NCI-H1930 (cell line): ENCODE measurements around the gene SRPRA.
"Not testable (repeated sequence)": the region's sequence is repeated elsewhere in the genome, so short reads cannot be mapped to it uniquely, and the experiment has no call there.

Experiments
- DNase-seq, 2 experiments: peaks; one replicate each; lab custom pipeline; 2025; lab: John Stamatoyannopoulos, UW

The SRPRA gene

GRCh38 chr11:126268708-126269579, at the start of gene SRPRA, which contains the start of gene FOXRED1:
Gene SRPRA (minus strand): TSS chr11:126268895. CDS start chr11:126268804, 91 bp downstream.
Gene FOXRED1 (plus strand): TSS chr11:126269154. CDS start chr11:126269207, 53 bp downstream.
- peak; percentile 97 to 98 for DNase-seq

GRCh38 chr11:126317756-126318573, 49.3 kb upstream of the SRPRA start:
- DNase-seq = no peak

GRCh38 chr11:126317432-126317755, 48.7 kb upstream of the SRPRA start:
- DNase-seq = no peak

GRCh38 chr11:126313826-126314225, 45.1 kb upstream of the SRPRA start:
- no peak for DNase-seq

GRCh38 chr11:126312961-126313360, 44.3 kb upstream of the SRPRA start:
- no peak for DNase-seq

GRCh38 chr11:126311401-126312291, 43.0 kb upstream of the SRPRA start:
- no peak for DNase-seq

GRCh38 chr11:126310992-126311310, 42.3 kb upstream of the SRPRA start:
- no peak for DNase-seq

- DNase-seq = peak; percentile 31 to 38
Observed at GRCh38 chr11:126310200-126310991, 41.7 kb upstream of the SRPRA start.

GRCh38 chr11:126308771-126309170, 40.1 kb upstream of the SRPRA start:
- not testable (repeated sequence) for DNase-seq

GRCh38 chr11:126308271-126308671, 39.6 kb upstream of the SRPRA start:
- DNase-seq = no peak

- no peak for DNase-seq
Observed at GRCh38 chr11:126307706-126308105, 39.0 kb upstream of the SRPRA start.

- no peak for DNase-seq
Observed at GRCh38 chr11:126305699-126306098, 37.0 kb upstream of the SRPRA start.

- no peak for DNase-seq
Observed at GRCh38 chr11:126304457-126305075, 35.9 kb upstream of the SRPRA start.

GRCh38 chr11:126303623-126304456, 35.1 kb upstream of the SRPRA start, which contains the start of gene DCPS:
Gene DCPS (plus strand): TSS chr11:126304060. CDS start chr11:126304081, 21 bp downstream.
- peak; percentile 81 to 89 for DNase-seq

- DNase-seq = no peak
Observed at GRCh38 chr11:126297004-126297403, 28.3 kb upstream of the SRPRA start.

- DNase-seq = no peak
Observed at GRCh38 chr11:126293726-126294125, 25.0 kb upstream of the SRPRA start.

GRCh38 chr11:126290887-126291286, 22.2 kb upstream of the SRPRA start:
- no peak for DNase-seq

GRCh38 chr11:126288237-126288636, 19.5 kb upstream of the SRPRA start:
- no peak for DNase-seq

GRCh38 chr11:126284829-126285228, 16.1 kb upstream of the SRPRA start:
- DNase-seq = no peak
